ENCODE results near the gene RAN. TPM values are rescaled to one million over a fixed set of nuclear protein-coding genes. Genes with fewer than 3 reads are reported as not detected.
"Not testable (repeated sequence)": the region's sequence is repeated elsewhere in the genome, so short reads cannot be mapped to it uniquely, and the experiment has no call there.

RAN gene
- total RNA-seq, 1 experiment from 2014 or later, result 793 TPM

DNA sequence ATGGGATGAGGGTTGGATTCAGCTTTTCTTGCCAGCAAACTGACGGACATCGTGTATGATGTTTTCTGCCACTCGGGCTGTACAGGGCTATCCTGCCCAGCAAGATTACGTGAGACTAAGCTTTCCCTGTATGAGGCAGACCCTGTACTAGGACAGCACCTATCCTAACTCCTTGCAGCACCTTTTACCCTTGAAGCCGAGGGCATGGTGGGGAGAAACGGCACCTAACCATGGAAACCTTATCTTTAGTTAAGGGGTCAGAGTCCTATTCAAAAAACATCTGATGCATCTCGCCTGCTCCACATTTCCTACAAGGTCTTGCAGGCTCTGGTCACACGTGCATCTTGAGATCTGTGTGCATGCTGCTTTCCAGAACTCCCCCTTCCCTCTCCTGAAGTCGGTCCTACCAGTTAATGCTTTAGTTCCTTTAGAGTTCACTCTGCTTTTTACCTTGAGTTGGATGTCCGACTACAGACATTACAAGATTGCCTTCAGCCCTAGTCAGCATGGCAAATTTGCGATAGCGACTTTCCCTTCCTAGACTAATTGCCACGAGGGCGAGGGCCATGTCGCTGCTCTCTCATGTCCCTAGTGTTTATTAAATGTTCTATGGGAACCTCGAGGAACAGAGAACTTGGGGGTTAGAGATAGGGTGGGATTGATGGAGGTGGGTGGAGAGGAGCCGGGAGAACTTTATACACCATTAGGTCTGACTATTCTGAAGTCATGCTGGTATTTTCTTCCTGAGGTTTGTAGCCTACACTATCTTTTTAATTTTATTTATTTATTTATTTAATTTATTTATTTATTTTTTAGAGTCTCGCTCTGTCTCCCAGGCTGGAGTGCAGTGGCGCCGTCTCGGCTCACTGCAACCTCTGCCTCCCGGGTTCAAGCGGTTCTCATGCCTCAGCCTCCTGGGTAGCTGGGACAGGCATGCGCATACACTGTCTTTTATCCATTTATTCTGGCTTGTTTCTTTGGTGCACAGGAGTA, 6.6 kb downstream of the RAN start:
- DNase-seq (ENCODE audit: low spot score), result no peak

- DNase-seq (ENCODE audit: low spot score), result no peak
These were observed 7.4 kb downstream of the RAN start for GRCh38 chr12:130879212-130879686.

GRCh38 chr12:130879781-130880389, 8.0 kb downstream of the RAN start:
- no peak for DNase-seq (ENCODE audit: low spot score)

DNA sequence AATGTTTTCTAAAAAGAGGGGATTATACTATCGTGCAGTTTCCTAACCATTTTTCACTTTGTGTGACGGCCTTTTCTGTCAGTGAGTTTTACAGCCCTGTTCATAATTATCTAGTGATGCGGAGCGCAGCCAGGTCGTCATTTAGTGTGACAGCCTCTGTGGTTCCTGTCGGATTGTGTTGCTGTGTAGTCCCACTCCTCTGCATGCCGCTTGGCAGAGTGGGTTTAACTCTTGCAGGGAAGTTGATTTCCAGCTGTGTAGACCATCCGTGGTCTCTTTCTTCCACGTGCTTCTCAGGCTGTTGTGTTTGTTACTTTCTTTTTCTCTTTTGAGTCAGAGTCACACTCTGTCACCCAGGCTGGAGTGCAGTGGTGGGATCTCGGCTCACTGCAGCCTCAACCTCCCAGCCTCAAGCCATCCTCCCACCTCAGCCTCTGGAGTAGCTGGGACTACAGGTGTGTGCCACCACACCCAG, 8.6 kb downstream of the RAN start:
- no peak for DNase-seq (ENCODE audit: low spot score)

DNA sequence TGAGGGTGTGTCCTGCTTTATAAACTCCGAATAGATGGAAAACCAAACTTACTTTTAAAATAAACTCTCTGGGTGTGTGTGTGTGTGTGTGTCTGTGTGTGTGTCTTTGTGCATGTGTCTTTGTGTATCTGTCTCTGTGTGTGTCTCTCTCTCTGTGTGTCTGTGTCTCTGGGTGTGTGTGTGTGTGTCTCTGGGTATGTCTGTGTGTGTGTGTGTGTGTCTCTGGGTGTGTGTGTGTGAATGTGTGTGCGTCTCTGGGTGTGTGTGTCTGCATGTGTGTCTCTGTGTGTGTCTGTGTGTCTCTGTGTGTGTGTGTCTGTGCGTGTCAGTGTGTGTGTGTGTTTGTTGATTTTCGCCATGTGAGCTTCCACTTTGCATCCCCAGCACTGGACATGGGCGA, 9.2 kb downstream of the RAN start:
- no peak for DNase-seq (ENCODE audit: low spot score)

GRCh38 chr12:130881548-130881947, 9.7 kb downstream of the RAN start:
- no peak for DNase-seq (ENCODE audit: low spot score)

- not testable (repeated sequence) for DNase-seq (ENCODE audit: low spot score)
These were observed 15.3 kb downstream of the RAN start for GRCh38 chr12:130887190-130887589.

DNA sequence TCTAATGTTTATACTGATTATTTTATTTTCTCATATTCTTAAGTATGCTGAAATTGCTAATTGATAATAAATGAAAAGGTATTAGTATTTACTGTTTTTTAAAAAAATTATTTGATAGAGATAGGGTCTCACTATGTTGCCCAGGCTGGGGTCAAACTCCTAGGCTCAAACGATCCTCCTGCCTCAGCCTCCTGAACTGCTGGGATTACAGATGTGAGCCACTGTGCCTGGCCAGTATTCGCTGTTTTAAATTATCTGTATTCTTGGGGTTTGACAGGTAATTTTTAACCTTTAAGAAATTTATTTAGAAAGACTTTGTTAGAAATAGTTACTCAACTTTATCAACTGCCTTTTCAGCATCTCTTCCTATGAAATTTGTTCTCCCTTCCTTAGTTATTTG, 32.2 kb downstream of the RAN start:
- DNase-seq (ENCODE audit: low spot score), result no peak

DNA sequence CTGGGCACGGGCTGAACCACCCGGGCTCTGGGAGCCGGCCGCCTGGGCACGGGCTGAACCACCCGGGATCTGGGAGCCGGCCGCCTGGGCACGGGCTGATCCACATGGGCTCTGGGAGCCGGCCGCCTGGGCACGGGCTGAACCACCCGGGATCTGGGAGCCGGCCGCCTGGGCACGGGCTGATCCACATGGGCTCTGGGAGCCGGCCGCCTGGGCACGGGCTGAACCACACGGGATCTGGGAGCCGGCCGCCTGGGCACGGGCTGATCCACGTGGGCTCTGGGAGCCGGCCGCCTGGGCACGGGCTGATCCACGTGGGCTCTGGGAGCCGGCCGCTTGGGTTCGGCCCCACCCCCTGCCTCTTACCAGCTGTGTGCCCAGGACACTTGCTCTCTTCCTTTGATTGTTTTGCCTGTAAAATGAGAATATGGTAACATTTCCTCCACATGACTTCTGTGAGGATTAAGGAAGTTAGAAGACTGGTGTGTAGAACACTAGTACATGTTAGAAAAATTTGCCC, 33.1 kb downstream of the RAN start:
- DNase-seq (ENCODE audit: low spot score), result not testable (repeated sequence)

GRCh38 chr12:130909111-130909510, 37.2 kb downstream of the RAN start:
- DNase-seq (ENCODE audit: low spot score), result no peak

GRCh38 chr12:130911193-130911592, 39.3 kb downstream of the RAN start:
- no peak for DNase-seq (ENCODE audit: low spot score)

- no peak for DNase-seq (ENCODE audit: low spot score)
These were observed 40.1 kb downstream of the RAN start for GRCh38 chr12:130911933-130912332.

- peak; percentile 17 for DNase-seq (ENCODE audit: low spot score)
These were observed 44.5 kb downstream of the RAN start for GRCh38 chr12:130916241-130916911.

- no peak for DNase-seq (ENCODE audit: low spot score)
These were observed 45.7 kb downstream of the RAN start for GRCh38 chr12:130917607-130918006.

DNA sequence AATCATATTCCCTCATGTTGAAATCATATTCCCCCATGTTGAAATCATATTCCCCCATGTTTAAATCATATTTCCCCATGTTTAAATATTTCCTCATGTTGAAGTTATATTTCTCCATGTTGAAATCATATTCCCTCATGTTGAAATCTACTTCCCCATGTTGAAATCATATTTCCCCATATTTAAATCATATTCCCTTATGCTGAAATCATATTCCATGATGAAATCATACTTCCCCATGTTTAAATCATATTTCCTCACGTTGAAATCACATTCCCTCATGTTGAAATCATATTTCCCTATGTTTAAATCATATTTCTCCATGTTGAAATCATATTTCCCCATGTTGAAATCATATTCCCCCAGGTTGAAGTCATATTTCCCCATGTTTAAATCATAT, 47.2 kb downstream of the RAN start:
- DNase-seq (ENCODE audit: low spot score), result no peak

- DNase-seq (ENCODE audit: low spot score), result no peak
These were observed 48.3 kb downstream of the RAN start for GRCh38 chr12:130920119-130920703.

- DNase-seq (ENCODE audit: low spot score), result peak; percentile 74
These were observed 49.0 kb downstream of the RAN start for GRCh38 chr12:130920723-130921381.

- no peak for DNase-seq (ENCODE audit: low spot score)
These were observed 50.7 kb downstream of the RAN start for GRCh38 chr12:130922511-130922953.

GRCh38 chr12:130924966-130925665, 53.2 kb downstream of the RAN start:
- DNase-seq (ENCODE audit: low spot score), result no peak

DNA sequence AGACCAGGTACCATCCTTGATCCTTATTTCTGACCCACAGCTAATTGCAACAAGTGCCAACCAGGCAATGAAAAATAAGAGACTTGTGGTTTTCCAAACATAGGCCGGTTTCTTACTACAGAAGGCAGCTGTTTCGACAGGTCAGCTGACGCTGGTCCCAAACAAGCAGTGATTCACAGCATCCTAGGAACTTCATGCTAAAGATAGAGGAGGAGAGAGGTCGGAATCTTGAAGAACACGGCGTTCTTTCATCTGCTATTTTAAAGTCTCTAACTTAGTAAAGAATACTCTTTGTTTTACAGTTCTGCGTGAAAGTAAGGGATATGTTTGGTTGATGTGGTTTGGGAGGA, 53.8 kb downstream of the RAN start:
- DNase-seq (ENCODE audit: low spot score), result peak; percentile 21
